ENCODE measurements around the gene TEX11. TPM values are rescaled to one million over a fixed set of nuclear protein-coding genes. Genes with fewer than 3 reads are reported as not detected.
A peak's percentile ranks its signal among the peaks of the same experiment; 100 is the strongest.
"Not testable (repeated sequence)": the region's sequence is repeated elsewhere in the genome, so short reads cannot be mapped to it uniquely, and the experiment has no call there.

The TEX11 gene
- total RNA-seq, 1 experiment from 2014 or later = not detected

GRCh38 chrX:70806081-70806480 is 102.4 kb downstream of the TEX11 start:
- no peak overlapping the region for H3K4me3 ChIP-seq
- H3K36me3 ChIP-seq = no peaks in the 10 kb centered on the region
- no peaks in the 10 kb centered on the region for H3K9me3 ChIP-seq
- DNase-seq = no peak
- no peaks in the 10 kb centered on the region for H3K27me3 ChIP-seq

GRCh38 chrX:70796742-70797141 is 111.8 kb downstream of the TEX11 start:
- not testable (repeated sequence) for H3K9me3 ChIP-seq, H3K27me3 ChIP-seq, DNase-seq, H3K36me3 ChIP-seq, H3K4me3 ChIP-seq

- Histone ChIP-seq H3K4me3 (no peak overlapping the region), H3K36me3 (no peaks in the 10 kb centered on the region), H3K27me3 (no peaks in the 10 kb centered on the region), H3K9me3 (no peaks in the 10 kb centered on the region)
- DNase-seq = no peak
Observed at GRCh38 chrX:70774223-70774622, 134.3 kb downstream of the TEX11 start.

- H3K36me3 ChIP-seq = no peaks in the 10 kb centered on the region
- no peaks in the 10 kb centered on the region for H3K27me3 ChIP-seq
- H3K4me3 ChIP-seq = no peak overlapping the region
- no peak for DNase-seq
- H3K9me3 ChIP-seq = no peaks in the 10 kb centered on the region
Observed at GRCh38 chrX:70769659-70770227, 138.8 kb downstream of the TEX11 start.

GRCh38 chrX:70762285-70762684 is 146.2 kb downstream of the TEX11 start:
- H3K9me3 ChIP-seq = no peaks in the 10 kb centered on the region
- no peak for DNase-seq
- H3K27me3 ChIP-seq = no peaks in the 10 kb centered on the region
- no peaks in the 10 kb centered on the region for H3K36me3 ChIP-seq
- no peak overlapping the region for H3K4me3 ChIP-seq

GRCh38 chrX:70755850-70756249 is 152.7 kb downstream of the TEX11 start:
- no peaks in the 10 kb centered on the region for H3K9me3 ChIP-seq
- DNase-seq = no peak
- no peak overlapping the region for H3K4me3 ChIP-seq
- H3K27me3 ChIP-seq = no peaks in the 10 kb centered on the region
- H3K36me3 ChIP-seq = no peaks in the 10 kb centered on the region

GRCh38 chrX:70754169-70754848 is 154.2 kb downstream of the TEX11 start:
- DNase-seq = no peak
- no peaks in the 10 kb centered on the region for H3K27me3 ChIP-seq
- no peaks in the 10 kb centered on the region for H3K36me3 ChIP-seq
- no peak overlapping the region for H3K4me3 ChIP-seq
- no peaks in the 10 kb centered on the region for H3K9me3 ChIP-seq

GRCh38 chrX:70733774-70734173 is 174.7 kb downstream of the TEX11 start:
- not testable (repeated sequence) for H3K9me3 ChIP-seq, DNase-seq, H3K36me3 ChIP-seq, H3K27me3 ChIP-seq, H3K4me3 ChIP-seq

GRCh38 chrX:70727961-70728360 is 180.6 kb downstream of the TEX11 start:
- not testable (repeated sequence) for DNase-seq

GRCh38 chrX:70720721-70721120 is 187.8 kb downstream of the TEX11 start:
- DNase-seq = peak; percentile 2
- no peaks in the 10 kb centered on the region for H3K36me3 ChIP-seq
- H3K9me3 ChIP-seq = no peaks in the 10 kb centered on the region
- H3K27me3 ChIP-seq = no peaks in the 10 kb centered on the region
- no peak overlapping the region for H3K4me3 ChIP-seq

More at GRCh38 chrX:70727961-70728360, 180.6 kb downstream of the TEX11 start:
- not testable (repeated sequence) for H3K4me3 ChIP-seq, H3K36me3 ChIP-seq, H3K9me3 ChIP-seq, H3K27me3 ChIP-seq

- H3K27me3 ChIP-seq, H3K36me3 ChIP-seq, H3K4me3 ChIP-seq, DNase-seq, H3K9me3 ChIP-seq: not testable (repeated sequence)
Observed at GRCh38 chrX:70711336-70711735, 197.2 kb downstream of the TEX11 start.

- H3K36me3 ChIP-seq = no peaks in the 10 kb centered on the region
- DNase-seq = no peak
- no peak overlapping the region for H3K4me3 ChIP-seq
- H3K27me3 ChIP-seq = no peaks in the 10 kb centered on the region
- no peaks in the 10 kb centered on the region for H3K9me3 ChIP-seq
Observed at GRCh38 chrX:70694339-70695122, 214.0 kb downstream of the TEX11 start.

- not testable (repeated sequence) for DNase-seq, H3K4me3 ChIP-seq, H3K9me3 ChIP-seq, H3K27me3 ChIP-seq, H3K36me3 ChIP-seq
Observed at GRCh38 chrX:70679455-70679854, 229.1 kb downstream of the TEX11 start.

GRCh38 chrX:70675284-70675683 is 233.2 kb downstream of the TEX11 start:
- H3K36me3 ChIP-seq = no peaks in the 10 kb centered on the region
- no peaks in the 10 kb centered on the region for H3K27me3 ChIP-seq
- H3K4me3 ChIP-seq = no peak overlapping the region
- DNase-seq = no peak
- H3K9me3 ChIP-seq = no peaks in the 10 kb centered on the region

- no peak for DNase-seq
- H3K27me3 ChIP-seq = no peaks in the 10 kb centered on the region
- no peaks in the 10 kb centered on the region for H3K36me3 ChIP-seq
- H3K4me3 ChIP-seq = no peak overlapping the region
- H3K9me3 ChIP-seq = no peaks in the 10 kb centered on the region
Observed at GRCh38 chrX:70672326-70672725, 236.2 kb downstream of the TEX11 start.

GRCh38 chrX:70669120-70669519 is 239.4 kb downstream of the TEX11 start:
- no peak overlapping the region for H3K4me3 ChIP-seq
- no peaks in the 10 kb centered on the region for H3K9me3 ChIP-seq

GRCh38 chrX:70664726-70665125 is 243.8 kb downstream of the TEX11 start:
- Histone ChIP-seq H3K27me3 (no peaks in the 10 kb centered on the region), H3K4me3 (no peak overlapping the region), H3K36me3 (no peaks in the 10 kb centered on the region), H3K9me3 (no peaks in the 10 kb centered on the region)
- DNase-seq = no peak

More at GRCh38 chrX:70669120-70669519, 239.4 kb downstream of the TEX11 start:
- H3K27me3 ChIP-seq = no peaks in the 10 kb centered on the region
- H3K36me3 ChIP-seq = no peaks in the 10 kb centered on the region
- no peak for DNase-seq

GRCh38 chrX:70661124-70661523 is 247.4 kb downstream of the TEX11 start:
- not testable (repeated sequence) for DNase-seq, H3K27me3 ChIP-seq, H3K9me3 ChIP-seq, H3K4me3 ChIP-seq, H3K36me3 ChIP-seq
